ENCODE results near the gene RIMBP2.

Gene RIMBP2

GRCh38 chr12:130438243-130438620 lies 277.9 kb downstream of the RIMBP2 start:
- DNase-seq (ENCODE audit: low read depth) = no peak

- no peak for DNase-seq (ENCODE audit: low read depth)
Observed at GRCh38 chr12:130437555-130438242, 278.4 kb downstream of the RIMBP2 start.

DNA sequence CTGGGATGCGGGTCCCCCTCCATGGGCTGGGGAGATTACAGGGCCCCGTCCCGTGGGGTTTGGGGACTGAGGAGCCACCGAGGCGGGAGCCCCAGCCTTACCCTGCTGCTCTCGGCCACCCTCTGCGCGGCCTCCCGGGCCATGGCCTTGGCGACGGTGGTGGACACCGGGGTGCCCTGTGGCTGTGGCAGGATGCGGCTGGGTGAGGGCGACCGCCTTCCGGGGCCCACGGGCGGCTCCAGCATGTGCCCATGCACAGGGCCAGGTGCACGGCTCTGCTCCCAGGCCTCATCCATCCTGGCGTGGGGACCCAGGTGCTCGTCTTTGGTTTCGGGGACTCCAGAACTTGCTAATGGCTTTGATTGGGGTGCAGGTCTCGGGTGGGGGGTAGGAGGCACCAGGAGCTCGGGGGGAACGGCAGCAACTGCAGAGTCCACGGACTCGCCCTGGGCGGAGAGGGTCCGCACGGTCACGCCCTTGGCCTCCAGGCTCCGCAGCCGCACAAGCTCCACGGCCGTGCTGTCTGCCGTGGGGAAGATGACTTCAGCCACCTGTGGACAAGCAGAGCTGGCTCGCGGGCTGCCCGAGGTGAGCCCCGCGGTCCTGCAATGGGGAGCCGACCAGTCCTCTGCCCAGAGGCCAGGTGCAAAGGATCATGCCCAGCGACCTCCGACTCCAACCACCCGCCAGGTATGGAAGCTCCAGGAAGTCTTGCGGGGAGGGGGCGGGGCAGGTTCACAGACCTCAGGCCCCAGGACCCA lies 279.2 kb downstream of the RIMBP2 start:
- no peak for DNase-seq (ENCODE audit: low read depth)

DNA sequence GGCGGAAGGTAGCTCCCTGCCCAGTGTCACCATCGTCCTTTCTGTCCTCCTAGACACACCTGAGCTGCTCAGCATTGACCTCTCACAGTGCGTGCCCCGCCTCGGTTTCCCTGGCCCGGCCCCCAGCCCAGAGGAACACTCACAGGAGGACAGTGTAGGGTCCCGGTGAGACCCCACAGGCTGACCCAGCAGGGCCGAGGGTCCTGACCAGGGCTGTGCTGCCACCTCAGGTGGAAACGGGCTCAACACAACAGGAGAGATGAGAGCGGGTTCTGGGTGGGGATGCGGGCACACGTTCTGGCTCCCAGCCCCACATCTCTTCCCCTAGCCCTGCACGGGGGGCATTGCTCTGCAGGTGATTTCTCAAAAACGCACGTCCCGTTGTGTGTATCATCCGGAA lies 280.3 kb downstream of the RIMBP2 start:
- DNase-seq (ENCODE audit: low read depth) = no peak

GRCh38 chr12:130435331-130435730 lies 280.8 kb downstream of the RIMBP2 start:
- DNase-seq (ENCODE audit: low read depth) = no peak

GRCh38 chr12:130434560-130434959 lies 281.5 kb downstream of the RIMBP2 start:
- DNase-seq (ENCODE audit: low read depth) = no peak

- DNase-seq (ENCODE audit: low read depth) = no peak
Observed at GRCh38 chr12:130433834-130434233, 282.3 kb downstream of the RIMBP2 start.

GRCh38 chr12:130433411-130433810 lies 282.7 kb downstream of the RIMBP2 start:
- DNase-seq (ENCODE audit: low read depth) = no peak

DNA sequence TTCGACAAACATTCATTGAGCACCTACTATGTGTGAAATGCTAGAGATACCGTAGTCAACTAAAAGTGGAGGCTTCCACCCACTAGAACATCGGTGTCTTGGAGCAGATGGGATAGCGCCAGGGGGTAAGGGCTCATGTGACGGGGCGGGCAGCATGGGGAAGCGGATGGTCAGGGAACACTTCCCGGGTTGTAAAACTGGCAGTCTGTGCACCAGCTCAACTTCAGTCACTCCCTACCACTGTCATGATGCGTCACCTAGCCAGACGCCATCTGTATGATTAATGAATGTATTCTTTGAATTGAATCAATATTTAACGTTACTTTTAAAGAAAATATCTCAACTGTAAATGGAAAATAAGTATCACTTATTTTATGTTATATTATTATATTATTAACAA lies 284.9 kb downstream of the RIMBP2 start:
- DNase-seq (ENCODE audit: low read depth) = no peak

- DNase-seq (ENCODE audit: low read depth) = no peak
Observed at GRCh38 chr12:130429656-130430505, 286.2 kb downstream of the RIMBP2 start.

DNA sequence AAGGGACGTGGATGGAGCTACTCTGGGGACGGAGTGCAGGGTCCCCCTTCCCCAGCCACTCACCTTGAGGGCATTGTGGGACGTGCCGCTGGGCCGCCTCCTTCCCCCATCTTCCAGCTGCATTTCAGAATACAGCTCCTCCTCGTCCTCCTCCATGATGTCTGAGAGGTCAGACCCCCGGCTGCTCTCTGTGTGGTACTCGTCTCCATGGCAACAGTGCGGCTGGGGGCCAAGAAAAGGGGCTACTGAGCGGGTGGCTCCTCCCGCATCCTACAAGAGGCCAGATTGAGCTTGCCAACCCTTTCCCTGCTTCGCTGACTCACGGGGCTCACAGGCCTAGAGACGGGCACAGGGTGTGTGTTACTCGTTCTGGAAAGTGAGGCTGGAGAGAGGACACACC lies 288.0 kb downstream of the RIMBP2 start:
- no peak for DNase-seq (ENCODE audit: low read depth)

GRCh38 chr12:130427381-130427887 lies 288.7 kb downstream of the RIMBP2 start:
- no peak for DNase-seq (ENCODE audit: low read depth)

DNA sequence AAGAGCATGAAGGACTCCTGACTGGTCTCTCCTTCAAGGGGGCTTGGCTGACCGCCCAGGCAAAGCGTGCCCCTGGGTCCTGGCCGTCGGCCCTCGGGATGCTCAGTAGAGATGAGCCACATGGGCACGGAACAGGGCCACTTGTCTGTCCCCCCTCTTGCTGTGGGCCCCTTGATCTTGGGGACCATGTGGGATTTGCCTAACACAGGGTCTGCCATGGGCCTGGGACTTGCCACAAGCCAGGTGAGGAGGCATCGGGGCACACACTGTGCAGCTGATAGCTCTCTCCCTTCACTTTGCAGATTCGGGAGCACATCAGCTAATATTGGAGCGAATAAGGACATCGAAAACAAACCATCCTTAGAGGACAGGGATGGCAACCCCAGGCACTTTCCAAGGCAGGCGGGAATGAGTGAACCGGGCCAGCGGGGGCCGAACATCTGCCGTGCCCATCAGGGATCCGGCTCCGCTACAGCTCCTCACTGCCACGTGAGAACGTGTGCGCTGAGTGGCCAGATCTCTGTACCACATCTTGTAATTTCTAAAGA lies 290.3 kb downstream of the RIMBP2 start:
- no peak for DNase-seq (ENCODE audit: low read depth)

- no peak for DNase-seq (ENCODE audit: low read depth)
Observed at GRCh38 chr12:130424858-130425697, 291.0 kb downstream of the RIMBP2 start.

DNA sequence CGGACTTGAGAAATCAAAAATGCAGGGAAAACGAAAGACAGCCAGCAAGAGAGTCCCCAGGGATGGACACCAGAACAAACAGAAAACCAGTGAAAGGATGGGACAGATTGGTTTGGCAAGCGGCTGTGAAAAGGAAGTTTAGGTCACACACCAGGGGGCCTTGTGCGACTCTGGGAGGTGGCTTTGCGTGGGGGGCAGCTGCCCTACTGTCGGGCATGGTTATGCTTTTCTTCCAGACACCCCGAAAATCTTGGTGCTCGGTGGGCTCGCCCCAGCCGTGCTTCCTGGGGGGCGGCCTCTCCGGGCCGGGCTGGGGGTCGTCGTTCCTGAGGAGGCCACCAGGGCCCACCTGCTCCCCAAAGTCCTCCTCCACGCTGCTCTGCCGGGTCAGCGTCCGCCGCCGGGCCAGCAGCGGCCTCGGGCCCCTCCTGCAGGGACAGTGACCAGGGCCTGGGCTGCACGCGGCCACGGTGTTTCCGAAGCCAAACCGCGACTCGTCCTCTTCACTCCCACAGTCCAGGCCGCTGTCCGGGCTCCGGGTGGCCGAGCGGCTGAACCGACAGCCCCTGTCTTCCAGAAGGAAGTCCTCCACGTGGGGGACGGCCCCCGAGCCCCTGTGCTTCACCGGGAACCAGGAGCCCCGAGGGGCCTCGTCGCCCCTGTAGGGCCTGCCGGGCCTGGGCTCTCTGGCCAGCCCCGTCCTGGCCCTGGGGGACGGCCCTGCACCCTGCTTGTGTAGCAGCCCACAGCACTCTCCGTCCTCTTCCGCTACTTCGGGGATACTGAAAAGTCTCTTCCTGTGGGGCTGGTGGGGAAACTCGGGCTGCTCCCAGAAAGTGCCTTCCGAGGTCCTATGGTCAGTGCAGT lies 291.9 kb downstream of the RIMBP2 start:
- DNase-seq (ENCODE audit: low read depth) = no peak

DNA sequence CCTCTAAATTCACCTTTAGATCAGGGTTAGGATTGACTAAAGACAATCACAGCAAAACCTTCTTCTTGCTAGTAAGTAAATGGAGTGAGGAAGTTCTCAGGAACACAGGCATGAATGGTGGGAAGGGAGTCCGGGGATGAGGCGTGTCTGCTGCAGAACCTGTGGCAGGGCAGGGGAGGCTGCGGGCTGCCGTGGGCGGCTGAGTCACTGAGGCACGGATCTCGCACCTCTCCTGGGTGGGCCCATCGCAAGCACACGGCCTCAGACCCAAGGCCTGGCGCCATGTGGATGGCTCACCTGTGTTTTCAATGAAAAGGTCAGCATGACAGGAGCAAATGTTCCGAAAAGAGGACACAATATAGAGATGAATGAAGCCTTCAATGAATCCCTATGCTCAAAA lies 293.0 kb downstream of the RIMBP2 start:
- no peak for DNase-seq (ENCODE audit: low read depth)

GRCh38 chr12:130422676-130423075 lies 293.4 kb downstream of the RIMBP2 start:
- no peak for DNase-seq (ENCODE audit: low read depth)

GRCh38 chr12:130421896-130422295 lies 294.2 kb downstream of the RIMBP2 start:
- DNase-seq (ENCODE audit: low read depth) = no peak

DNA sequence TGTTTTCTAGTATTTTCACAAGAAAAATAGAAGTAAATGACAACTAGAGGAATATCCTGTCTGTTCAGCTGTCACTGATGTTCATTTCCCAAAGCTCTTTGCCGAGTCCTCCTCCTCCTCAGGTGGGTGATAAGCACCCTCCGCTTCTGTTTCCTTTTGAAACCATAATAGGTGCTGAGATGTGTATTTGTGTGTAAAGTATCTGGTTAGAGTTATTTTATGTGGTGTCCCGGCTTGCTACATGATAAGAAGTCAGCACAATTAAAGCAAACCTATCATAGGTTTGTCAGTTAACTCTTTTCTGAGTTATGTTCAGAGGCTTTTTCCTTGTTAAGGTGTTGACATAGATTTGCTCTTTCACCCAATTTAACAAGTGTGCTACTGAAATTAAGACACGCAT lies 296.0 kb downstream of the RIMBP2 start:
- no peak for DNase-seq (ENCODE audit: low read depth)

DNA sequence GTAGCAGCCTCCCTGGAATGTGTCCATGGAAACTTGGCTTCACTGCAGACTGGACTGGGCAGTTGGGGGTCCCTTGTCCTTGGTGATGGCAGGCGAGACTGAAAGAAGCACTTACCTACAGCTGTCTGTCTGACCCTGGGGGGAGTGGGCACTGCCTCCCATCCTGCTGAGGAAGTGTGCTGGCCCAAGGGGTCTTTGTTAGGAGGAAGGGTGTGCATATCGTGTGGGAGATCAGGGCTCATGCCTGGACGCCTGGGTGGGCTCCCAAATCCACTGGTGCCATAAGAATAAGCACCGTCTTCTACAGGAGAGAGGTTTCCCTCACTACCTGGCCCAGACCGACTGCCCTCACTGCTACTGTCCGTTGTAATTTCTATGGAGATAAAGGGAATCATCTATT lies 297.0 kb downstream of the RIMBP2 start:
- no peak for DNase-seq (ENCODE audit: low read depth)

Data from GM04503 (cell line).